ENCODE measurements around the gene GYS1.
A peak's percentile ranks its signal among the peaks of the same experiment; 100 is the strongest.

The GYS1 gene

GRCh38 chr19:49017666-49018351 lies 24.7 kb upstream of the GYS1 start:
- peak; percentile 43 to 51 for DNase-seq (ENCODE audit: low read depth in 2 of 2)

GRCh38 chr19:49017041-49017665 lies 24.0 kb upstream of the GYS1 start, which contains the start of gene LHB:
TSS of gene LHB (minus strand) at chr19:49017091. CDS start at chr19:49017081, 10 bp downstream.
- DNase-seq (ENCODE audit: low read depth in 2 of 2): no peak

GRCh38 chr19:49016067-49016839 lies 23.1 kb upstream of the GYS1 start:
- DNase-seq (ENCODE audit: low read depth in 2 of 2): no peak

DNA sequence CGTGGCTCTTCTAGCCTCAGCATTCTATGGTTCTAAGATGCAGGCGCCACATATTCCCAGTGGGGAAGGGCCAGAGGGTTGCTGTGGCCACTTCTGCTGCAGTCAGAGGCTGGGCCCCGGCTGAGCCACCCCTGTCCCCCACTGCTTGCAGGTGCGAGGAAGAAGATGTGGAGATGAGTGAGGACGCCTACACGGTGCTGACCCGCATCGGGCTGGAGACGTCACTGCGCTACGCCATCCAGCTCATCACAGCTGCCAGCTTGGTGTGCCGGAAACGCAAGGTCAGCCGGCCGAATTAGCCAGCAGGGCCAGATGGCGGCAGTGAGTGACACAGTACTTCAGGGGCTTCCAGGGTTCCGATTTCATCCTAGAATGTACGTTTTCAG lies 21.8 kb upstream of the GYS1 start:
- no peak for DNase-seq (ENCODE audit: low read depth in 2 of 2)

GRCh38 chr19:49014123-49014869 lies 21.2 kb upstream of the GYS1 start:
- no peak for DNase-seq (ENCODE audit: low read depth in 2 of 2)

- no peak for DNase-seq (ENCODE audit: low read depth in 2 of 2)
These were observed 18.1 kb upstream of the GYS1 start for GRCh38 chr19:49011194-49011593.

DNA sequence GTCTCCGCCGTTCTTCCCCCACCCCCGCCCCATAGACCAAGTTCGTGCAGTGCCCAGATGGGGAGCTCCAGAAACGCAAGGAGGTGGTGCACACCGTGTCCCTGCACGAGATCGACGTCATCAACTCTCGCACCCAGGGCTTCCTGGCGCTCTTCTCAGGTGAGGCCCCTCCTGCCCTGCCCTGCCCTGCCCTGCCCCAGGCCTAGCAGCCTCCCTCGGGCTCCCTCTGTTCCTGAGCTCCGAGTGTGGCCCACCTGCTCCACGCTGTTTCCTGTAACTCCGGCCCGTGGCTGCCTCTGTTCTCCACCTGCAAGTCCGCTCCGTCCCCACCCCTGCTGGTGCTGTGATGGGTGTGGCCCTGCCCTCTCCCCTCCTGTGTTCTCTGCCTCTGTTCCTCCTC lies 17.3 kb upstream of the GYS1 start:
- DNase-seq (ENCODE audit: low read depth in 2 of 2): no peak

DNA sequence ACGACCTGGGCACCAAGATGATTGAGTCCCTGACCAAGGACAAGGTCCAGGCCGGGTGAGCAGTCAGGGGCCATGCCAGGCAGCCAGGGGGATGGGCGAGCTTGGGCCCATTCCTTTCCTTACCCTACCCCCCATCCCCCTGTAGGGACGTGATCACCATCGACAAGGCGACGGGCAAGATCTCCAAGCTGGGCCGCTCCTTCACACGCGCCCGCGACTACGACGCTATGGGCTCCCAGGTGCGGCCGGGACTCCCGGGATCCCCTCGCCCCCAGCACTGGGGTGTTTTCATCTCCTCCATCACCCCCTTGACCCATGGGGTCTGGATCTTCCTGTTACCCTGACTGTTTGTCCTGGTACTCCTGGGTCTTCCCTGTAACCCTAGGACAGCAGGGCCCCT lies 16.7 kb upstream of the GYS1 start:
- no peak for DNase-seq (ENCODE audit: low read depth in 2 of 2)

- DNase-seq (ENCODE audit: low read depth in 2 of 2): no peak
These were observed 13.8 kb upstream of the GYS1 start for GRCh38 chr19:49006905-49007304.

DNA sequence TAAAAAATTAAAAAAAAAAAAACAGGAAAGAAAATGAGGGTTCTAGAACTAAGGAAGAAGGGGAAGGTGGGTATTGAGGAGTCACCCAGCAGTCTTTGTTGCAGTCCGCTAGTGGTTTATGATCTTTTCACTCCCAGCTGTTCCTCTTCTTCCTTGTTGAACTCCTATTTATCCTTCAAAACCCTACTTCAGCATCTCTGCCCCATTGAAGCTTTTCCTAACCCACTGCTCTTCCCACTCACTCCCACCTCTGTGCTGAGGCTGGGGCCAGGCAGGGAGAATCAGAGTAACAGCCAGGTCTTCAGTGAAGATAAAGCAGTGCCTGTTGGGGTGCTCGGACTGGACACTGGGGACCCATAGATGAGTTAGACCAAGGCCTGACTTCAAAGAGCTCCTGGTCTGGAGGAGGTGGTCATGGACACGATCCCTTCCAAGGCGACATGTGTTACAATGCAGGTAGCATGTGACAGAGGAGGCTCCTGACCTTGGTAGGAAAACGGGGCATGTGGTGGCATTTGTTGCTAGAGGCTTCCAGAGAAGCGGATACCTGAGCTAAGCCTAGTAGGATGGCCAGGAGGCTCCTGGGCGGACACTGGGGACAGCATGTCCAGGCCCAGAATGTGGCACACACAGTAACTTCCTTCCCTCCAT lies 12.0 kb upstream of the GYS1 start:
- no peak for DNase-seq (ENCODE audit: low read depth in 2 of 2)

- no peak for DNase-seq (ENCODE audit: low read depth in 2 of 2)
These were observed 11.0 kb upstream of the GYS1 start for GRCh38 chr19:49004133-49004532.

- DNase-seq (ENCODE audit: low read depth in 2 of 2): peak; percentile 47 to 62
These were observed 6.6 kb upstream of the GYS1 start for GRCh38 chr19:48999481-49000325.

GRCh38 chr19:48997972-48998371 lies 4.9 kb upstream of the GYS1 start:
- DNase-seq (ENCODE audit: low read depth in 2 of 2): no peak

- no peak for DNase-seq (ENCODE audit: low read depth in 2 of 2)
These were observed 902 bp upstream of the GYS1 start for GRCh38 chr19:48994035-48994386.

GRCh38 chr19:48992581-48993174 lies 431 bp downstream of the GYS1 start:
- no peak for DNase-seq (ENCODE audit: low read depth in 2 of 2)

- no peak for DNase-seq (ENCODE audit: low read depth in 2 of 2)
These were observed 1.1 kb downstream of the GYS1 start for GRCh38 chr19:48991873-48992580.

GRCh38 chr19:48991011-48991609 lies 2.0 kb downstream of the GYS1 start:
- DNase-seq (ENCODE audit: low read depth in 2 of 2): no peak

GRCh38 chr19:48990400-48990799 lies 2.7 kb downstream of the GYS1 start:
- no peak for DNase-seq (ENCODE audit: low read depth in 2 of 2)

DNA sequence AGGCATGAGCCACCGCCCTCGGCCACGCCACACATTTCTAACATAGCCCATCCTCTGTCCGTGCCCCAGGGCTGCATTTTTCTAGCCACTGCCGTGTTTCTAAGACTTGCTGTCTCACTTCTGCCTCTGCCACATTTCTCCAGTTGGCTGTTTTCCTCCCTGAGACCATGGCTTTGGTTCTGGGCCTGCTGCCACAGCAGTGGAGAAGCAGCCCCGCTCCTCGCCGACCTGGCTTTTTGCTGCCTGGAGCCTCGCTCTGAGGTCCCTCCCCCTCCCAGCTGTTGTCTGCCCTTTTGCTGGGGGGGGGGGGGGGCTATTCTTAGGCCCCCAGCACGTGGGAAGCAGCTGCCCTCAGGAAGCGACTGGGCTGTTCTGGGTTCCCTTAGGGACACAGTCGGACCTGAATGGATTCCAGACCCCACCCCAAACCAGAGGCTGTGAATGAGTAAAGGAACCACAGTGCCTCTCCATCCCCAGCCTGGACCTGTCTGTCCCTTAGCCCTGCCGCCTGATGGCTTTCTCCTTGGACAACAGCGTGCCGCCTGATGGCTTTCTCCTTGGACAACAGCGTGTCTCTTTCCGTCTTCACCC lies 3.3 kb downstream of the GYS1 start:
- DNase-seq (ENCODE audit: low read depth in 2 of 2): no peak
